Neural cell (in vitro differentiated cells): ENCODE data around the gene CAMSAP2.

Experiments used
- EP300 ChIP-seq: fragments of 450-650 bp; conservative IDR thresholded peaks from 2 replicates; pipeline ENCODE4 v1.6.1; 2014; ENCODE audit warnings: antibody characterized with exemption, mild to moderate bottlenecking, moderate library complexity; ENCODE audit not compliant: poor library complexity, severe bottlenecking
- EZH2 ChIP-seq: fragments of 200-600, 300-800 bp; shearing (Covaris generic), sonication (generic); IDR thresholded peaks from 2 replicates; pipeline ENCODE4 v1.6.1; 2014; ENCODE audit warnings: antibody characterized with exemption, low read length, borderline replicate concordance, mild to moderate bottlenecking; ENCODE audit not compliant: insufficient read depth, poor library complexity, severe bottlenecking
- POLR2AphosphoS5 ChIP-seq: IDR thresholded peaks from 2 replicates; pipeline ENCODE4 v1.6.1; 2012

DNA sequence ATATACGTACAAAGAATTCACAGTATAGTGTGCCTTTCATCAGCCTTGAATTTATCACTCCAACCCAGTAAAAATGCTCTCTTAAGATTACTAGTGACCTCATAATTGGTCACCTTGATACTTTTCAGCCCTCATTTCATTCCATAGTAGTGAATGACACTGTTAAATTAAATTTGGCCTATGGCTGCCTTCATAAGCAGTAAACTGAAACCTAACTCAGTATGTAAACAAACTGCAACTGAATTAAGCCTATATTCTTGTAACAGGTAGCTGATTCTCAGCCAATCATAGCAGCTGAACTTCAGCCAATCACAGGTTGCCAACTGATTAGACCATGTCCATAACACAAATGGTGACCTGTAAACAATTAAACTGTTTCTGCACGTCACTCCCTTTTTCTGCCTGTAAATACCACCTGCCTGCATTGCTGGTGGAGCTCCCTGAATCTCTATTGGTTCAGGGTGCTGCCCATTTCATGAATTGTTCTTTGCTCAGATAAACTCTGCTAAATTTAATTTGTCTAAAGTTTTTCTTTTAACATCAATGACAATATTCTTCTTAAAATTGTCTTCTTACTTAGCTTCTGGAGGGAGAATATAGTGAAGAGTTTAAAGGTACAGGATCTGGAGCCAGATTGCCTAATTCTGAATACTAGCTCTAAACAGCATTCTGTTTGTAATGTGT, 24.0 kb upstream of the CAMSAP2 start:
- TF ChIP-seq EZH2: no peak
- TF ChIP-seq EP300: no peak
- TF ChIP-seq POLR2AphosphoS5: no peak
